ENCODE measurements around the gene IL18RAP. TPM values are rescaled to one million over a fixed set of nuclear protein-coding genes. Genes with fewer than 3 reads are reported as not detected.

IL18RAP gene
- total RNA-seq, 6 donors from 2014 or later, result 8.0 to 16.3 (median 10.9) TPM

- no peak for DNase-seq
- no peaks in the 10 kb centered on the region for H3K36me3 ChIP-seq
- H3K9me3 ChIP-seq, result no peaks in the 10 kb centered on the region
- peaks cover 0 to 10% (median 7%) of the 10 kb centered on the region in 4 donors for H3K4me1 ChIP-seq
- H3K4me3 ChIP-seq, result no peak overlapping the region
- H3K27me3 ChIP-seq, result no peaks in the 10 kb centered on the region
- WGBS, 2 donors, result 72 to 87% methylated on average over 3 of the region's 3 CpGs
- TF ChIP-seq POLR2AphosphoS5 (IDR thresholded peaks at IDR 0.05), result no peak
- TF ChIP-seq CTCF (IDR thresholded peaks at IDR 0.05), result no peak
- no peak overlapping the region for H3K27ac ChIP-seq
- no peak for ATAC-seq (ENCODE audit: low FRiP score in 2 of 2)
Observed at GRCh38 chr2:102444233-102444632, 21.3 kb downstream of the IL18RAP start.

GRCh38 chr2:102446936-102447335, 24.0 kb downstream of the IL18RAP start:
- H3K27me3 ChIP-seq, result no peaks in the 10 kb centered on the region
- no peak overlapping the region for H3K27ac ChIP-seq
- H3K36me3 ChIP-seq, result peaks cover 0 to 11% (median 0%) of the 10 kb centered on the region in 4 donors
- WGBS, 2 donors, result 90 to 95% methylated on average over 3 to 9 of the region's 9 CpGs
- peaks cover 0 to 10% (median 7%) of the 10 kb centered on the region in 4 donors for H3K4me1 ChIP-seq
- no peaks in the 10 kb centered on the region for H3K9me3 ChIP-seq
- no peak for TF ChIP-seq POLR2AphosphoS5 (IDR thresholded peaks at IDR 0.05)
- no peak for TF ChIP-seq POLR2A (IDR thresholded peaks at IDR 0.05)
- H3K4me3 ChIP-seq, result no peak overlapping the region
- peak in 1 of 2 donors; percentile 16 for ATAC-seq (ENCODE audit: low FRiP score in 2 of 2)
- DNase-seq, result peak in 1 of 2 donors; percentile 62

GRCh38 chr2:102449370-102449974, 26.5 kb downstream of the IL18RAP start:
- H3K36me3 ChIP-seq, result peaks cover 0 to 11% (median 0%) of the 10 kb centered on the region in 4 donors
- DNase-seq (no peak), ATAC-seq (ENCODE audit: low FRiP score in 2 of 2) (peak in 1 of 2 donors; percentile 56)
- H3K4me1 ChIP-seq, result no peaks in the 10 kb centered on the region
- H3K27ac ChIP-seq, result no peak overlapping the region
- H3K27me3 ChIP-seq, result no peaks in the 10 kb centered on the region
- TF ChIP-seq EP300 (IDR thresholded peaks at IDR 0.05) (no peak), CTCF (IDR thresholded peaks at IDR 0.05) (peak; percentile 35 to 64 (median 54)), POLR2AphosphoS5 (IDR thresholded peaks at IDR 0.05) (no peak), POLR2A (IDR thresholded peaks at IDR 0.05) (no peak)
- no peaks in the 10 kb centered on the region for H3K9me3 ChIP-seq
- no peak overlapping the region for H3K4me3 ChIP-seq
- WGBS, 2 donors, result 0 to 7% methylated on average over 1 of the region's 1 CpG

GRCh38 chr2:102451968-102452367, 29.0 kb downstream of the IL18RAP start:
- H3K36me3 ChIP-seq, result peaks cover 0 to 11% (median 0%) of the 10 kb centered on the region in 4 donors
- no peak overlapping the region for H3K4me3 ChIP-seq
- DNase-seq (no peak), ATAC-seq (ENCODE audit: low FRiP score in 2 of 2) (no peak)
- 82 to 83% methylated on average over 2 of the region's 2 CpGs for WGBS, 2 donors
- peaks cover 0 to 4% (median 0%) of the 10 kb centered on the region in 4 donors for H3K9me3 ChIP-seq
- no peak overlapping the region for H3K27ac ChIP-seq
- no peaks in the 10 kb centered on the region for H3K4me1 ChIP-seq
- H3K27me3 ChIP-seq, result no peaks in the 10 kb centered on the region
- no peak for TF ChIP-seq POLR2A (IDR thresholded peaks at IDR 0.05)

- Histone ChIP-seq H3K4me1 (no peaks in the 10 kb centered on the region), H3K36me3 (peaks cover 0 to 11% (median 0%) of the 10 kb centered on the region in 4 donors), H3K27ac (no peak overlapping the region), H3K9me3 (peaks cover 0 to 4% (median 0%) of the 10 kb centered on the region in 4 donors), H3K4me3 (no peak overlapping the region), H3K27me3 (no peaks in the 10 kb centered on the region)
- DNase-seq (no peak), ATAC-seq (ENCODE audit: low FRiP score in 2 of 2) (no peak)
- 42 to 50% methylated on average over 4 of the region's 4 CpGs for WGBS, 2 donors
- TF ChIP-seq POLR2AphosphoS5 (IDR thresholded peaks at IDR 0.05), result no peak
- no peak for TF ChIP-seq POLR2A (IDR thresholded peaks at IDR 0.05)
- TF ChIP-seq CTCF (IDR thresholded peaks at IDR 0.05), result no peak
- no peak for TF ChIP-seq EP300 (IDR thresholded peaks at IDR 0.05)
Observed at GRCh38 chr2:102453501-102453900, 30.5 kb downstream of the IL18RAP start.

All from upper lobe of left lung (tissue), 6 donors.